Ishikawa (cell line): Measurements from ENCODE around the gene NELL1.

Source experiments
- CEBPB ChIP-seq: IDR thresholded peaks from 2 replicates; pipeline ENCODE4 v1.6.1; 2012
- CREB1 ChIP-seq: IDR thresholded peaks from 2 replicates; pipeline ENCODE4 v1.6.1; 2012; ENCODE audit warnings: low read depth
- EGR1 ChIP-seq: IDR thresholded peaks from 2 replicates; pipeline ENCODE4 v1.6.1; 2012
- EP300 ChIP-seq: IDR thresholded peaks from 2 replicates; pipeline ENCODE4 v1.6.1; 2012; ENCODE audit warnings: borderline replicate concordance
- FOXM1 ChIP-seq: IDR thresholded peaks from 2 replicates; pipeline ENCODE4 v1.6.1; 2012; ENCODE audit warnings: low read depth, borderline replicate concordance
- NFIC ChIP-seq: IDR thresholded peaks from 2 replicates; pipeline ENCODE4 v1.6.1; 2012
- RAD21 ChIP-seq: IDR thresholded peaks from 2 replicates; pipeline ENCODE4 v1.6.1; 2012; ENCODE audit warnings: low read depth
- TAF1 ChIP-seq: IDR thresholded peaks from 2 replicates; pipeline ENCODE4 v1.6.1; 2012; ENCODE audit warnings: low read depth, mild to moderate bottlenecking
- TCF12 ChIP-seq: IDR thresholded peaks from 2 replicates; pipeline ENCODE4 v1.6.1; 2012; ENCODE audit warnings: low read depth
- TEAD4 ChIP-seq: IDR thresholded peaks from 2 replicates; pipeline ENCODE4 v1.6.1; 2012
- YY1 ChIP-seq: IDR thresholded peaks from 2 replicates; pipeline ENCODE4 v1.6.1; 2012; ENCODE audit warnings: low read depth
- ZBTB7A ChIP-seq: IDR thresholded peaks from 2 replicates; pipeline ENCODE4 v1.6.1; 2012; ENCODE audit warnings: low read depth
- TF ChIP-seq, protein P1 (sequence below): IDR thresholded peaks from 2 replicates; pipeline ENCODE4 v1.6.1; 2012
- TF ChIP-seq, protein P2 (sequence below): IDR thresholded peaks from 2 replicates; pipeline ENCODE4 v1.6.1; 2012; ENCODE audit warnings: low read depth, mild to moderate bottlenecking
- TF ChIP-seq, protein P3 (sequence below): IDR thresholded peaks from 2 replicates; pipeline ENCODE4 v1.6.1; 2012

The NELL1 gene

DNA sequence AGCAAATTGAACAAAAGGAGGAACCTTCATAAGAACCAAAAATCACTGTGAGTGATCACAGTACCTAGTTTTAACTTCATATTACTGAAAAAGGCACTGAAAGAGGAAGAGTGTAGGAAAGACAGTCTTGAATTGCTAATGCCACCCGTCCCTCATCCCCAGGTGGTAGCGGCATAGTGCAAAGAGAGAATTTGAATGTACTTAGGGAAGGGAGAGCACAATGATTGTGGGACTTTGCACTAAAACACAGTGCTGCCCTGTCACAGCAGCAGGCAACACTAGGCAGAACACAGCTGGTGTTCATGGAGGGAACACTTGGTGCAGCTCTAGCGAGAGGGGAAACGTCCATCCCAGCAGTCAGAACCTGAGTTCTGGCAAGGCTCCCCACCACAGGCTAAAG, 807.2 kb downstream of the NELL1 start:
- no peak for TF ChIP-seq EGR1
- TF ChIP-seq YY1 = no peak
- TF ChIP-seq RAD21 = no peak
- TF ChIP-seq TEAD4 = no peak
- TF ChIP-seq, protein P1, sequence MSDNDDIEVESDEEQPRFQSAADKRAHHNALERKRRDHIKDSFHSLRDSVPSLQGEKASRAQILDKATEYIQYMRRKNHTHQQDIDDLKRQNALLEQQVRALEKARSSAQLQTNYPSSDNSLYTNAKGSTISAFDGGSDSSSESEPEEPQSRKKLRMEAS = no peak
- no peak for TF ChIP-seq NFIC
- TF ChIP-seq TAF1 = no peak
- TF ChIP-seq CREB1 = no peak

DNA sequence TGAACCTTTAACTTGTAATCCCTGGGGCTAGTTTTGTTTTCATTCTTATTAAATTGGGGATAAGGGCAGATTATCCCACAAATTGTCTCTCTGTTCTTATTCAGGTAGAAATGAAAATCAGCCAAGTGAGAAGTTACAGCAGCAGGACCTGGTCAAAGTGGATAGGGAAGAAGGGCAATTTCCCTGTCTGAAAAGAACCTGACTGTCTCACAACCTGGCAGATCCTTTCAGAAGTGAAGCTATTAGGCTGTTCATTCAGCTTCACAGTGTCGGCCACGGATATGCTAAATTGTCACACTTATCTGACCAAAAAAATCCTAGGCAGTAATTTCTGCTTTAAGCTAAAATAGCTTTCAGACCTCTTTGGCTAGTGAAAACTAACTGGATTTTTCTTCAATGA, 810.9 kb downstream of the NELL1 start:
- TF ChIP-seq NFIC = no peak
- TF ChIP-seq, protein P2, sequence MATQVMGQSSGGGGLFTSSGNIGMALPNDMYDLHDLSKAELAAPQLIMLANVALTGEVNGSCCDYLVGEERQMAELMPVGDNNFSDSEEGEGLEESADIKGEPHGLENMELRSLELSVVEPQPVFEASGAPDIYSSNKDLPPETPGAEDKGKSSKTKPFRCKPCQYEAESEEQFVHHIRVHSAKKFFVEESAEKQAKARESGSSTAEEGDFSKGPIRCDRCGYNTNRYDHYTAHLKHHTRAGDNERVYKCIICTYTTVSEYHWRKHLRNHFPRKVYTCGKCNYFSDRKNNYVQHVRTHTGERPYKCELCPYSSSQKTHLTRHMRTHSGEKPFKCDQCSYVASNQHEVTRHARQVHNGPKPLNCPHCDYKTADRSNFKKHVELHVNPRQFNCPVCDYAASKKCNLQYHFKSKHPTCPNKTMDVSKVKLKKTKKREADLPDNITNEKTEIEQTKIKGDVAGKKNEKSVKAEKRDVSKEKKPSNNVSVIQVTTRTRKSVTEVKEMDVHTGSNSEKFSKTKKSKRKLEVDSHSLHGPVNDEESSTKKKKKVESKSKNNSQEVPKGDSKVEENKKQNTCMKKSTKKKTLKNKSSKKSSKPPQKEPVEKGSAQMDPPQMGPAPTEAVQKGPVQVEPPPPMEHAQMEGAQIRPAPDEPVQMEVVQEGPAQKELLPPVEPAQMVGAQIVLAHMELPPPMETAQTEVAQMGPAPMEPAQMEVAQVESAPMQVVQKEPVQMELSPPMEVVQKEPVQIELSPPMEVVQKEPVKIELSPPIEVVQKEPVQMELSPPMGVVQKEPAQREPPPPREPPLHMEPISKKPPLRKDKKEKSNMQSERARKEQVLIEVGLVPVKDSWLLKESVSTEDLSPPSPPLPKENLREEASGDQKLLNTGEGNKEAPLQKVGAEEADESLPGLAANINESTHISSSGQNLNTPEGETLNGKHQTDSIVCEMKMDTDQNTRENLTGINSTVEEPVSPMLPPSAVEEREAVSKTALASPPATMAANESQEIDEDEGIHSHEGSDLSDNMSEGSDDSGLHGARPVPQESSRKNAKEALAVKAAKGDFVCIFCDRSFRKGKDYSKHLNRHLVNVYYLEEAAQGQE = no peak
- no peak for TF ChIP-seq RAD21
- no peak for TF ChIP-seq YY1
- TF ChIP-seq ZBTB7A = no peak
- no peak for TF ChIP-seq TCF12
- TF ChIP-seq, protein P1 = no peak
- TF ChIP-seq, protein P3, sequence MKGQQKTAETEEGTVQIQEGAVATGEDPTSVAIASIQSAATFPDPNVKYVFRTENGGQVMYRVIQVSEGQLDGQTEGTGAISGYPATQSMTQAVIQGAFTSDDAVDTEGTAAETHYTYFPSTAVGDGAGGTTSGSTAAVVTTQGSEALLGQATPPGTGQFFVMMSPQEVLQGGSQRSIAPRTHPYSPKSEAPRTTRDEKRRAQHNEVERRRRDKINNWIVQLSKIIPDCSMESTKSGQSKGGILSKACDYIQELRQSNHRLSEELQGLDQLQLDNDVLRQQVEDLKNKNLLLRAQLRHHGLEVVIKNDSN = no peak
- TF ChIP-seq EP300 = no peak
- TF ChIP-seq CEBPB = no peak
- no peak for TF ChIP-seq CREB1
- TF ChIP-seq EGR1 = no peak
- no peak for TF ChIP-seq FOXM1
- TF ChIP-seq TEAD4 = no peak
- no peak for TF ChIP-seq TAF1

DNA sequence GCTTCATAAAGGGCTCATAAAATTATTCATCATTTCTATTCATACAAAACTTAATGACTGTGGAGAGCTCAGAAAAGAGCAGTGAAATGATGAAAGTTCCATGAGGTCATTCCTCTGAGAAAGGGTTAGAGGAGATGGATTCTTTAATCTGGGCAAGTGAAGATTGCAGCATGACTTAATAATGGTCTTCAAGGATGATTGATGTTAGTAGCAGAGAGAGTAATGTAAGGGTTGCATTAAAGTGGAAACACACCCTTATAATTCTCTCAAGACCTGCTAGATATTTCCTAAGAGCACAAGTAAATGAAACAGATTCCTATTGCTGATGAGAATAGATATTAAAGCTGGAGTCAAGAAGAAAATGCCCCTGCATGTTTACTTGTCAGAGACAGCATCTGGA, 811.9 kb downstream of the NELL1 start:
- no peak for TF ChIP-seq EGR1
- TF ChIP-seq, protein P2 = no peak
- no peak for TF ChIP-seq TCF12
- TF ChIP-seq, protein P1 = no peak
- no peak for TF ChIP-seq TAF1
- TF ChIP-seq CEBPB = no peak
- no peak for TF ChIP-seq TEAD4
- TF ChIP-seq ZBTB7A = no peak
- no peak for TF ChIP-seq YY1
- TF ChIP-seq, protein P3 = no peak
- no peak for TF ChIP-seq NFIC
- no peak for TF ChIP-seq FOXM1
- TF ChIP-seq CREB1 = no peak
- TF ChIP-seq EP300 = no peak
- no peak for TF ChIP-seq RAD21

DNA sequence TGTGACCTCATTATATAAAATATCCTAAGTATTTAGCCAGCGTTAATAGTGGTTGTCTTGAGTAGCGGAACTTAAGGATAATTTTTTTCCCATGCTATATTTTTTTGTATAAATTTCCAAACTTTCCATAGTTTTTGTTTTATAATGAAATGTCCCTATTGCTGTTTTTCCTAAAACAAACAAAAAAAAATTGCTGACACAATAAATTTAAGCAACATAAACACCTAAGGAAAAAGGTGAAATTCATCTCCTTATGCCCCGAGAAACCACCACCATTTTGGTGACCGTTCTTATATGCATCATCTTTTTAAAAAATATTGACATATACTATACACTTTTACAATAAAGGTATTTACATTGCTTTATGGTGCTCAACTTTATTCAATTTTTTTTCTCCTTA, 814.7 kb downstream of the NELL1 start:
- no peak for TF ChIP-seq NFIC

DNA sequence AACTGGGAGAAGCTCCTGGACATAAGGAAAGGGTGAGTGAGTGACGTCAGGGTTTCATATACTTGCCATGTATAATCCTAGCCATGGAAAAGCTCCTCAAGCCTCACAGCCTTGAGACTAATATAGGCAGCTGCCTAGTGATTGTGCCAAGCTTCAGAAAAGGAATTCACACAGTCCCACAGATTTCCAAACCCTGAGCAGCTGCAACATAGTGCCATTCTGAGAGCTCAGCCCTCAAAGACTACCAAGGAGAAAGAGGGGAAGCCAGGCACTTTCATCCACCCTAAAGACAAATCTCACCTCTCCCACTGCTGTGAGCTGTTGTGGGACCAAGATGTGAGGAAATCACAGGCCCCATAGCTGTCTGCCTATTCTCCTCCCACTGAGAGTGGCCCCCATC, 815.6 kb downstream of the NELL1 start:
- TF ChIP-seq, protein P2 = no peak
- TF ChIP-seq TCF12 (no peak), ZBTB7A (no peak), EP300 (no peak), EGR1 (no peak), TAF1 (no peak), RAD21 (no peak), FOXM1 (no peak), YY1 (no peak), CEBPB (no peak)
- TF ChIP-seq, protein P3 = no peak
- TF ChIP-seq, protein P1 = no peak
